Dendritic cell treated with granulocyte-macrophage colony-stimulating factor and Interleukin-4, amounts not matched to agents 40 ng/mL and 50 ng/mL, for 4 days (primary cell): ENCODE results near the gene LSR.

Experiments
- H3K27ac Mint-ChIP-seq: one replicate; pipeline ENCODE4 v1.8.0; 2022; ENCODE audit warnings: mild to moderate bottlenecking, mixed read lengths
- H3K27me3 Mint-ChIP-seq: one replicate; pipeline ENCODE4 v1.8.0; 2022; ENCODE audit warnings: mild to moderate bottlenecking, mixed read lengths
- H3K36me3 Mint-ChIP-seq: one replicate; pipeline ENCODE4 v1.8.0; 2022; ENCODE audit warnings: low read depth, mixed read lengths
- H3K4me1 Mint-ChIP-seq: one replicate; pipeline ENCODE4 v1.8.0; 2022; ENCODE audit warnings: low read depth, mixed read lengths
- H3K4me3 Mint-ChIP-seq: one replicate; pipeline ENCODE4 v1.8.0; 2022; ENCODE audit warnings: mild to moderate bottlenecking, moderate library complexity, mixed read lengths
- H3K9me3 Mint-ChIP-seq: one replicate; pipeline ENCODE4 v1.8.0; 2022; ENCODE audit warnings: mixed read lengths
- intact Hi-C: fragments of 100-400 bp; cut with micrococcal nuclease; formaldehyde crosslinking; loops from one replicate; pipeline ENCODE4 v1.15.0; 2022

LSR gene

GRCh38 chr19:35248310-35249145, at the start of gene LSR:
Gene LSR, plus strand, starts transcription at chr19:35249002. Its CDS starts 21 bp downstream, at chr19:35249023.
- Mint-ChIP-seq H3K27me3 (peaks cover 64% of the 10 kb centered on the region), H3K4me3 (peak within 1 kb of the TSS; percentile 78), H3K4me1 (peaks cover 36% of the 10 kb centered on the region), H3K36me3 (no peaks in the 10 kb centered on the region), H3K9me3 (peaks cover 16% of the 10 kb centered on the region), H3K27ac (peak within 1 kb of the TSS; percentile 77)
- intact Hi-C loops, result loop anchor here (10.0 kb wide), 1 partner anchor 54 kb away; no protein-coding TSS in a partner anchor

- Mint-ChIP-seq H3K9me3 (no peaks in the 10 kb centered on the region), H3K27ac (no peak overlapping the region), H3K27me3 (peaks cover 21% of the 10 kb centered on the region), H3K4me3 (no peak overlapping the region), H3K4me1 (peaks cover 18% of the 10 kb centered on the region), H3K36me3 (no peaks in the 10 kb centered on the region)
- intact Hi-C loops, result loop anchor here (10.0 kb wide), 1 partner anchor 45 kb away; the partner anchor contains the start of gene LSR
These were observed 49.3 kb upstream of the LSR start for GRCh38 chr19:35199481-35199880.

- Mint-ChIP-seq H3K4me1 (peaks cover 44% of the 10 kb centered on the region), H3K27me3 (peaks cover 24% of the 10 kb centered on the region), H3K36me3 (no peaks in the 10 kb centered on the region), H3K9me3 (no peaks in the 10 kb centered on the region), H3K4me3 (no peak overlapping the region), H3K27ac (peak overlapping the region; percentile 85)
- intact Hi-C loops, result loop anchor here (10.0 kb wide), 1 partner anchor 48 kb away; the partner anchor contains the start of gene FXYD5
These were observed 45.8 kb upstream of the LSR start for GRCh38 chr19:35202722-35203688.

GRCh38 chr19:35204799-35205732, 43.7 kb upstream of the LSR start:
- Mint-ChIP-seq H3K27ac (peak overlapping the region; percentile 85), H3K9me3 (no peaks in the 10 kb centered on the region), H3K4me1 (peaks cover 44% of the 10 kb centered on the region), H3K27me3 (peaks cover 13% of the 10 kb centered on the region), H3K36me3 (no peaks in the 10 kb centered on the region), H3K4me3 (no peak overlapping the region)
- intact Hi-C loops, result loop anchor here (10.0 kb wide), 1 partner anchor 50 kb away; the partner anchor contains the start of gene FXYD5

- intact Hi-C loops, result loop anchor here (10.0 kb wide), 1 partner anchor 51 kb away; the partner anchor contains the start of gene FXYD5
- Mint-ChIP-seq H3K36me3 (no peaks in the 10 kb centered on the region), H3K4me3 (no peak overlapping the region), H3K27me3 (peaks cover 11% of the 10 kb centered on the region), H3K27ac (peak overlapping the region; percentile 85), H3K9me3 (no peaks in the 10 kb centered on the region), H3K4me1 (peaks cover 47% of the 10 kb centered on the region)
These were observed 43.0 kb upstream of the LSR start for GRCh38 chr19:35205733-35206323.

GRCh38 chr19:35206379-35206778, 42.4 kb upstream of the LSR start:
- Mint-ChIP-seq H3K4me3 (no peak overlapping the region), H3K27me3 (peaks cover 8% of the 10 kb centered on the region), H3K27ac (peak overlapping the region; percentile 41), H3K9me3 (no peaks in the 10 kb centered on the region), H3K36me3 (no peaks in the 10 kb centered on the region), H3K4me1 (peaks cover 50% of the 10 kb centered on the region)
- intact Hi-C loops, result loop anchor here (10.0 kb wide), 1 partner anchor 52 kb away; the partner anchor contains the start of gene FXYD5

GRCh38 chr19:35206855-35207254, 41.9 kb upstream of the LSR start:
- Mint-ChIP-seq H3K4me1 (peaks cover 55% of the 10 kb centered on the region), H3K36me3 (no peaks in the 10 kb centered on the region), H3K27me3 (peaks cover 8% of the 10 kb centered on the region), H3K4me3 (no peak overlapping the region), H3K9me3 (no peaks in the 10 kb centered on the region), H3K27ac (peak overlapping the region; percentile 41)
- intact Hi-C loops, result loop anchor here (10.0 kb wide), 1 partner anchor 52 kb away; the partner anchor contains the start of gene FXYD5

GRCh38 chr19:35207391-35207871, 41.4 kb upstream of the LSR start:
- no peaks in the 10 kb centered on the region for H3K36me3 Mint-ChIP-seq
- intact Hi-C loops, result loop anchor here (10.0 kb wide), 1 partner anchor 53 kb away; the partner anchor contains the start of gene FXYD5
- no peak overlapping the region for H3K27ac Mint-ChIP-seq
- no peak overlapping the region for H3K4me3 Mint-ChIP-seq
- no peaks in the 10 kb centered on the region for H3K9me3 Mint-ChIP-seq
- peaks cover 8% of the 10 kb centered on the region for H3K27me3 Mint-ChIP-seq
- H3K4me1 Mint-ChIP-seq, result peaks cover 61% of the 10 kb centered on the region

- Mint-ChIP-seq H3K27ac (no peak overlapping the region), H3K36me3 (no peaks in the 10 kb centered on the region), H3K4me1 (peaks cover 63% of the 10 kb centered on the region), H3K27me3 (peaks cover 8% of the 10 kb centered on the region), H3K4me3 (no peak overlapping the region), H3K9me3 (no peaks in the 10 kb centered on the region)
- intact Hi-C loops, result loop anchor here (10.0 kb wide), 1 partner anchor 53 kb away; the partner anchor contains the start of gene FXYD5
These were observed 40.7 kb upstream of the LSR start for GRCh38 chr19:35208121-35208520.

GRCh38 chr19:35209646-35210045, 39.2 kb upstream of the LSR start:
- no peaks in the 10 kb centered on the region for H3K36me3 Mint-ChIP-seq
- peaks cover 8% of the 10 kb centered on the region for H3K27me3 Mint-ChIP-seq
- intact Hi-C loops, result loop anchor here (10.0 kb wide), 2 partner anchors 55 kb away; partner anchors contain the start of genes FXYD5 and USF2
- H3K9me3 Mint-ChIP-seq, result no peaks in the 10 kb centered on the region
- H3K4me1 Mint-ChIP-seq, result peaks cover 63% of the 10 kb centered on the region
- H3K4me3 Mint-ChIP-seq, result no peak overlapping the region
- H3K27ac Mint-ChIP-seq, result no peak overlapping the region

GRCh38 chr19:35211545-35212230, 37.1 kb upstream of the LSR start:
- Mint-ChIP-seq H3K4me3 (peak overlapping the region; percentile 30), H3K27ac (peak overlapping the region; percentile 72), H3K9me3 (no peaks in the 10 kb centered on the region), H3K4me1 (peaks cover 61% of the 10 kb centered on the region), H3K27me3 (peaks cover 3% of the 10 kb centered on the region), H3K36me3 (no peaks in the 10 kb centered on the region)
- intact Hi-C loops, result loop anchor here (10.0 kb wide), 1 partner anchor 53 kb away; the partner anchor contains the start of gene USF2

GRCh38 chr19:35212241-35212640, 36.6 kb upstream of the LSR start:
- intact Hi-C loops, result loop anchor here (10.0 kb wide), 1 partner anchor 53 kb away; the partner anchor contains the start of gene USF2
- Mint-ChIP-seq H3K27me3 (no peaks in the 10 kb centered on the region), H3K36me3 (no peaks in the 10 kb centered on the region), H3K9me3 (no peaks in the 10 kb centered on the region), H3K4me3 (no peak overlapping the region), H3K27ac (peak overlapping the region; percentile 72), H3K4me1 (peaks cover 61% of the 10 kb centered on the region)
